Vagina (tissue), 2 donors: Measurements from ENCODE around the gene S100A1. TPM values are rescaled to one million over a fixed set of nuclear protein-coding genes. Genes with fewer than 3 reads are reported as not detected.
"Not testable (repeated sequence)": the region's sequence is repeated elsewhere in the genome, so short reads cannot be mapped to it uniquely, and the experiment has no call there.

Experiments used
- DNase-seq, 2 donors: peaks; one replicate each; pipeline ENCODE4 v3.0.0-alpha.2; 2017; ENCODE audit errors: extremely low spot score in 2 of 2
- H3K27ac ChIP-seq: fragments of 200-600 bp; sonication (generic); one replicate; pipeline ENCODE4 v1.5.1; 2019
- H3K27me3 ChIP-seq: fragments of 200-600 bp; sonication (generic); one replicate; pipeline ENCODE4 v1.5.1; 2019
- H3K36me3 ChIP-seq, 2 donors: fragments of 200-600 bp; sonication (generic); one replicate each; pipeline ENCODE4 v1.5.1; 2017 to 2019
- H3K4me1 ChIP-seq: fragments of 200-600 bp; sonication (generic); one replicate; pipeline ENCODE4 v1.5.1; 2019
- H3K4me3 ChIP-seq, 2 donors: fragments of 200-600 bp; sonication (generic); 1 replicate in 1 of 2; 2 replicates in 1 of 2; pipeline ENCODE4 v1.5.1; 2016 to 2019
- H3K9me3 ChIP-seq: fragments of 200-600 bp; sonication (generic); one replicate; pipeline ENCODE4 v1.5.1; 2019
- CTCF ChIP-seq, 3 experiments: fragments of 450-650 bp in 2 of 3; fragments of 200-600 bp in 1 of 3; sonication (generic) in 1 of 3; IDR thresholded peaks; one replicate each; pipeline ENCODE4 v1.5.1; 2017 to 2019; ENCODE audit warnings: antibody characterized with exemption in 3 of 3, mild to moderate bottlenecking in 2 of 3, moderate library complexity in 2 of 3
- POLR2A ChIP-seq, 2 donors: fragments of 450-650 bp; IDR thresholded peaks; one replicate each; pipeline ENCODE4 v1.6.1; 2017; ENCODE audit warnings: antibody characterized with exemption in 2 of 2, mild to moderate bottlenecking in 2 of 2, moderate library complexity in 2 of 2
- POLR2AphosphoS5 ChIP-seq, 2 donors: sonication (generic); formaldehyde crosslinking; IDR thresholded peaks; one replicate each; pipeline ENCODE4 v1.9.0; 2017; ENCODE audit warnings: antibody characterized with exemption in 2 of 2, mild to moderate bottlenecking in 2 of 2, low read depth in 1 of 2; ENCODE audit not compliant: insufficient read depth in 1 of 2
- intact Hi-C: fragments of 100-400 bp; cut with DNase I; formaldehyde crosslinking; loops from one replicate; pipeline ENCODE4 v1.15.1; 2023
- total RNA-seq: library from RNA; depleted of rRNA; stranded (reverse); fragments of >200 nt; gene quantifications from one replicate; pipeline ENCODE4 v1.2.3, GENCODE V29; 2016

S100A1 gene
- total RNA-seq, 1 donor from 2014 or later = not detected

- intact Hi-C loops = loop anchor here (10.0 kb wide), 1 partner anchor 283 kb away; the partner anchor contains the start of gene CRTC2
- H3K27ac ChIP-seq = peak overlapping the region; percentile 86
- TF ChIP-seq POLR2AphosphoS5 (IDR thresholded peaks at IDR 0.05; ENCODE audit: insufficient read depth in 1 of 2, low read depth in 1 of 2) = peak in 1 of 2 donors; percentile 40
- H3K4me1 ChIP-seq = peaks cover 28% of the 10 kb centered on the region
- DNase-seq, H3K27me3 ChIP-seq, H3K9me3 ChIP-seq: not testable (repeated sequence)
- peaks cover 6 to 27% of the 10 kb centered on the region in 2 donors for H3K36me3 ChIP-seq
- peak overlapping the region; percentile 43 to 84 for H3K4me3 ChIP-seq
Observed at GRCh38 chr1:153671628-153672353, 43.6 kb downstream of the S100A1 start.

DNA sequence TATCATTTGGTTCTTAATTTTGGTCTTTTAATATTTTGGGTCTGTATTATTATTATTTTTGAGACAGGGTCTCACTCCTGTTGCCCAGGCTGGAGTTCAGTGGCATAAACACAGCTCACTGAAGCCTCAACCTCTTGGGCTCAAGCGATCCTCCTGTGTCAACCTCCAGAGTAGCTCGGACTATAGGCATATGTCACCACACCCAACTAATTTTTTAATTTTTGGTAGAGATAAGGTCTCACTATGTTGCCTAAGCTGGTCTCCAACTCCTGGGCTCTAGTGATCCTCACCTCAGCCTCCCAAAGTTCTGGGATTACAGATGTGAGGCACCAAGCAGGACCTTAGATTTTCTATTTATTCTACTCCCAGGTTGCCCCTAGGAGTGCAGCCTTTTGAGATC is 45.3 kb downstream of the S100A1 start:
- TF ChIP-seq CTCF (IDR thresholded peaks at IDR 0.05) (no peak), POLR2AphosphoS5 (IDR thresholded peaks at IDR 0.05; ENCODE audit: insufficient read depth in 1 of 2, low read depth in 1 of 2) (no peak), POLR2A (IDR thresholded peaks at IDR 0.05) (no peak)
- Histone ChIP-seq H3K4me1 (peaks cover 31% of the 10 kb centered on the region), H3K27me3 (no peaks in the 10 kb centered on the region), H3K36me3 (peaks cover 0 to 9% of the 10 kb centered on the region in 2 donors), H3K4me3 (no peak overlapping the region), H3K9me3 (no peaks in the 10 kb centered on the region), H3K27ac (no peak overlapping the region)
- DNase-seq = no peak
- intact Hi-C loops = loop anchor here (10.0 kb wide), 1 partner anchor 281 kb away; the partner anchor contains the start of gene CRTC2

- Histone ChIP-seq H3K27me3 (no peaks in the 10 kb centered on the region), H3K4me1 (peaks cover 21% of the 10 kb centered on the region), H3K36me3 (no peaks in the 10 kb centered on the region), H3K9me3 (no peaks in the 10 kb centered on the region), H3K4me3 (peak overlapping the region; percentile 63 to 64), H3K27ac (peak overlapping the region; percentile 73)
- intact Hi-C loops = loop anchor here (5.0 to 10.0 kb wide), 3 partner anchors 74 to 277 kb away; partner anchors contain the start of gene CRTC2
- no peak for DNase-seq
- TF ChIP-seq POLR2A (IDR thresholded peaks at IDR 0.05) (no peak), CTCF (IDR thresholded peaks at IDR 0.05) (peak; percentile 57 to 77 (median 77)), POLR2AphosphoS5 (IDR thresholded peaks at IDR 0.05; ENCODE audit: insufficient read depth in 1 of 2, low read depth in 1 of 2) (no peak)
Observed at GRCh38 chr1:153677718-153678518, 49.7 kb downstream of the S100A1 start.

DNA sequence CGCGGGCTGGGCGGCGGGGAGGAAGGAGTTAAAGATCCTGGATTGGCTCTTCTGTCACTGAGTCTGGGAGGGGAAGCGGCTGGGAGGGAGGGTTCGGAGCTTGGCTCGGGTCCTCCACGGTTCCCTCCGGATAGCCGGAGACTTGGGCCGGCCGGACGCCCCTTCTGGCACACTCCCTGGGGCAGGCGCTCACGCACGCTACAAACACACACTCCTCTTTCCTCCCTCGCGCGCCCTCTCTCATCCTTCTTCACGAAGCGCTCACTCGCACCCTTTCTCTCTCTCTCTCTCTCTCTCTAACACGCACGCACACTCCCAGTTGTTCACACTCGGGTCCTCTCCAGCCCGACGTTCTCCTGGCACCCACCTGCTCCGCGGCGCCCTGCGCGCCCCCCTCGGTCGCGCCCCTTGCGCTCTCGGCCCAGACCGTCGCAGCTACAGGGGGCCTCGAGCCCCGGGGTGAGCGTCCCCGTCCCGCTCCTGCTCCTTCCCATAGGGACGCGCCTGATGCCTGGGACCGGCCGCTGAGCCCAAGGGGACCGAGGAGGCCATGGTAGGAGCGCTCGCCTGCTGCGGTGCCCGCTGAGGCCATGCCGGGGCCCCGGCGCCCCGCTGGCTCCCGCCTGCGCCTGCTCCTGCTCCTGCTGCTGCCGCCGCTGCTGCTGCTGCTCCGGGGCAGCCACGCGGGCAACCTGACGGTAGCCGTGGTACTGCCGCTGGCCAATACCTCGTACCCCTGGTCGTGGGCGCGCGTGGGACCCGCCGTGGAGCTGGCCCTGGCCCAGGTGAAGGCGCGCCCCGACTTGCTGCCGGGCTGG is 50.5 kb downstream of the S100A1 start, which contains the start of gene NPR1:
NPR1 (plus strand) TSS at position 170 of the 818 bp plus-strand sequence; CDS start at position 591, 421 bp downstream.
- H3K27me3 ChIP-seq = no peaks in the 10 kb centered on the region
- no peak for DNase-seq
- intact Hi-C loops = loop anchor here (5.0 to 10.0 kb wide), 3 partner anchors 74 to 276 kb away; partner anchors contain the start of gene CRTC2
- H3K27ac ChIP-seq = peak within 1 kb of the TSS; percentile 73
- peak within 1 kb of the TSS; percentile 63 to 64 for H3K4me3 ChIP-seq
- no peaks in the 10 kb centered on the region for H3K36me3 ChIP-seq
- H3K4me1 ChIP-seq = peaks cover 21% of the 10 kb centered on the region
- TF ChIP-seq POLR2AphosphoS5 (IDR thresholded peaks at IDR 0.05; ENCODE audit: insufficient read depth in 1 of 2, low read depth in 1 of 2) (peak in 1 of 2 donors; percentile 60), POLR2A (IDR thresholded peaks at IDR 0.05) (no peak), CTCF (IDR thresholded peaks at IDR 0.05) (no peak)
- H3K9me3 ChIP-seq = no peaks in the 10 kb centered on the region
